Activated T-cell treated with anti-CD3 and anti-CD28 coated beads for 48 hours (primary cell): ENCODE data around the gene NETO1.

Experiments used
- DNase-seq: peaks from one replicate; pipeline ENCODE4 v3.0.0-alpha.2; 2020; ENCODE audit warnings: low read depth

NETO1 gene

DNA sequence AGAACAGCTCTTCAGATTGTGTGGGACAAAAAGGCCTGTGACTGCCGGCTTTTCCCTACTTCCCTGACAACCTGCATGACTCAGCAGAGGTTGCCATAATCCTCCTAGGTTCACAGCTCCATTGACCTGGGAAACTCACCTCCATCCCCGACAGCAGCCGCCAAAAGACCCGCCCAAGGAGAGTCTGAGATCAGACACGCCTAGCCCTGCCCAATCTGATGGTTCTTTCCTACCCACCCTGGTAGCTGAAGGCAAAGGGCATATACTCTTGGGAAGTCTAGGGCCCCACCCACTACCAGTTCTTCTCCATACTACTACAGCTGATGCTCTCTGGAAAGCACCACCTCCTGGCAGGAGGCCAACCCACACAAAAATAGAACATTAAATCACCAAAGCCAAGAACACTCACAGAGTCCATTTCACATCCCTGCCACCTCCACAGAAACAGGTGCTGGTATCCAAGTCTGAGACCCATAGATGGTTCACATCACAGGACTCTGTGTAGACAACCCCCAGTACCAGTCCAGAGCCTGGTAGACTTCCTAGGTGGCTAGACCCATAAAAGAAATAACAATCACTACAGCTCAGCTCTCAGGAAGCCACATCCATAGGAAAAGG lies 140.6 kb downstream of the NETO1 start:
- DNase-seq: no peak

DNA sequence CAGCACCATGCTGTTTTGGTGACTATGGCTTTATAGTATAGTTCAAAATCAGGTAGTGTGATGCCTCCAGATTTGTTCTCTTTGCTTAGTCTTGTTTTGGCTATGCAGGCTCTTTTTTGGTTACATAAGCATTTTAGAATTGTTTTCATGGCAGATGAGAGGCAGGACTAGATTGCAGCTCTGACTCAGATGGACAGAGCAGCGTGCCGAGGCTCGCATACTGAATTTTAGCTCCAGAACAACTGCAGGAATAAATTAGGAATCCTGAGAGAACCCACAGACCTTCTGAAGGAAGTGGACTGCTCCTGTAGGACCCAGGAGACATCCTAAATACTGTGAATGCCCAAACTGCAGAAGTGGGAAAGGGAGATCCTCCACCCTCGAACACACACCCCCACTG lies 141.6 kb downstream of the NETO1 start:
- no peak for DNase-seq

- no peak for DNase-seq
Observed at GRCh38 chr18:72721330-72721729, 146.5 kb downstream of the NETO1 start.

DNA sequence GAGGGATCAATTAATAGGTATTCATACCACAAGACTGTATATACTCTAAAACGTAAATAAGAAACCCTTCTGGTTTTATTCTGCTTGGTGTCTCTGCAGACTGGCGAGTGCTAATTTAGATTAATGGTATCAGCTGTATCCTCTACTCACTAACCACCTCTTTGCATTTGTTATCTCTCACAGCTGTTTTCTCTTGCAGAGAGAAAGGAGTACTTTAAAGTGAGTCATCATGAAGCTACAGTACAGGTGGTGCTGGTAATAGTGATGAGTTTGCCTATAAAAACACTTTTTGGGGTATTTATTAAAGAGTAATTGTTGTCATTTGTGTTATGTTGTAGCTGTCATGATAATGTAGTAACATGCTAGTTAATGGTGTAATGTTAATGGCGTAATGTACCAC lies 147.7 kb downstream of the NETO1 start:
- DNase-seq: no peak

- DNase-seq: no peak
Observed at GRCh38 chr18:72704202-72704601, 163.6 kb downstream of the NETO1 start.

DNA sequence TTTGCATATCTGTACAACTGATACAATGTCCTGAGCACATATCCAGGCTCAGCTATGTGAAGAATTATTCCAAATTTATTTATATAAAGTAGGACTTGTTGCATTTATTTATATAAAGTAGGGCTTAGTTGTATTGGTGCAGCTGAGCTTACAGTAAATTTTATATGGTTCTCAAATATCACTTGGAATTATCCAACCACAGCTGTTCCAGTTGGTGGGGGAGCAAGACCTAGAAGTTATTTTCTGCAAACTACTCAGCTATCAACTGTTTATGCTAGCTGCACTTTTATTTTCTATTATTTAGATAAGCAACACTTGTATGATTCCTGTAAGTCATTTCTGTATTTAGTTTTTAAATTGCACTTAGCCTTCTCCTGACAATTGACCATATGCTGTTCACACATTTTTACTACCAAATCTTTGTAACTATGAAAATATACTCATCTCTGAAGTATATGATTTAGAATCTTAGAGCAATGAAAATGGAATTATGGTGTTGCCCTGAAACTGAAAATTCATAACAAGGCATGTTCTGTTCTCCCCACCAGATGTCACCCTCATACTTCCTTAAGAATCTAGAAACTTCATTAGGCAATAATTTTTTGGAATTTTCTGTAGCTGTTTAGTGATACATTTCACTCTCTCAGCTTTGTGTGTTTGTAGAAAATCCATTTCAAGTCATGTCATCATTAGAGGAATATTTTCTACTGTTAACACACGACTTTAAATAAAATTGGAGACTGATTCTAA lies 166.7 kb downstream of the NETO1 start:
- DNase-seq: no peak

DNA sequence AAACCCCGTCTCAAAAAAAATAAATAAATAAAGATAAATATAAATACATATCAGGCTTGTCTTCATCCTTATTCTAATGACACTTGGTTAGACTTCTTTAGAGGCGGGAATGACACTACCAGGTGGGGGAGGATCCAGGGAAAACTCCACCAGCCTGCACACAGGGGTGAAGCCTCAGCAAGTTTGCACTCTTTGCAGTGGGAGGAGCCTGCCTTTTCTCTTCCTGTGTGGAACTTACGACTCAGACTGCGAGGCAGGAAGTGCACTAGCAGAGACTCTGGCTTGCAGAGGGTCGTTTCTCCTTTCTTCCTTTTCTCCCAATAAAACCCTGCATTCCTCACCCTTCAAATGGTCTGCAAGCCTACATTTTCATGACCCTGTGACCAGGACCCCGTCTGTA lies 170.1 kb downstream of the NETO1 start:
- no peak for DNase-seq

DNA sequence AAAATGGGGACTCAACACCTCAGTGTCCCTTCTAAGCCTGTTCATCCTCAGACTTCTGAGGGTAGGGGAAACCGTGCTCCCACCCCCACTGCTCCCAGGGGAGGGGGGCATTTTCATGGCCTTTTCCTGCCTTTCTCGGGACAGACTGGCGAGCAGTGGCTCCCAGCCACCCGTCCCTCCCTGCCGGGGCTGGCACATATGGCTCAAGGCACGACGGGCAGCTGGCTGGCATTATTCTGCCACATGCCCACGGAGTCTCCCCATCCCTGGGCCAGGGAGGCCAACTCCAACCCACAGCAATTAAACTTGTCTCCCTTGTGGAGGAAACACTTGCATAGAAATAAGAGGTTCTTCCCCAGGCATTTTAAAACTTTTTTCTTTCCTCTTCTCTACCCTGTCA lies 175.2 kb downstream of the NETO1 start:
- DNase-seq: no peak
